ENCODE measurements around the gene ITGA2B. TPM values are rescaled to one million over a fixed set of nuclear protein-coding genes. Genes with fewer than 3 reads are reported as not detected.

The ITGA2B gene
- total and polyA plus RNA-seq, 2 of the 13 experiments (the other 11 are each of a cell fraction or from before 2014, with no cell fraction given), result 0.38 to 1.1 TPM

GRCh38 chr17:44363613-44364159 is 25.8 kb downstream of the ITGA2B start, which contains the start of gene FAM171A2 (continued):
- TF ChIP-seq ZNF609 (CRISPR knock-in tag; IDR thresholded peaks at IDR 0.05; ENCODE audit: borderline replicate concordance), result no peak
- peak; percentile 26; the same call in 1 of the 2 replicates for TF ChIP-seq ZNF142 (CRISPR knock-in tag; IDR thresholded peaks at IDR 0.05)
- TF ChIP-seq PRDM15 (CRISPR knock-in tag; IDR thresholded peaks at IDR 0.05), result peak; percentile 46; the same call in 1 of the 2 replicates
- peak; percentile 53; the same call in 1 of the 2 replicates for TF ChIP-seq MEIS2 (CRISPR knock-in tag; IDR thresholded peaks at IDR 0.05)
- no peak for TF ChIP-seq ZBTB39 (CRISPR knock-in tag; IDR thresholded peaks at IDR 0.05)
- TF ChIP-seq ZNF614 (CRISPR knock-in tag; IDR thresholded peaks at IDR 0.05; ENCODE audit: borderline replicate concordance), result no peak; the same call in 1 of the 2 replicates
- no peak for TF ChIP-seq TRIM22 (IDR thresholded peaks at IDR 0.05)
- TF ChIP-seq ZNF224 (CRISPR knock-in tag; IDR thresholded peaks at IDR 0.05), result 0 out of 2 replicates have a peak, but pooled peaks have one; percentile 41
- no peak for TF ChIP-seq ZNF839 (CRISPR knock-in tag; IDR thresholded peaks at IDR 0.05; ENCODE audit: borderline replicate concordance)
